Omental fat pad (tissue), 4 donors: ENCODE data around the gene PSG3. TPM values are rescaled to one million over a fixed set of nuclear protein-coding genes. Genes with fewer than 3 reads are reported as not detected.
"Not testable (repeated sequence)": the region's sequence is repeated elsewhere in the genome, so short reads cannot be mapped to it uniquely, and the experiment has no call there.

Experiments
- ATAC-seq: fragments of 150-250 bp; one replicate; pipeline ENCODE4 v1.9.1; 2016; ENCODE audit warnings: mild to moderate bottlenecking, moderate library complexity; ENCODE audit not compliant: low FRiP score
- DNase-seq: peaks from one replicate; pipeline ENCODE4 v3.0.0-alpha.2; 2019; ENCODE audit warnings: low spot score
- total RNA-seq, 4 donors: library from RNA; depleted of rRNA; stranded (reverse); fragments of >200 nt; gene quantifications; one replicate each; pipeline ENCODE4 v1.1.0, GENCODE V29; 2016
- TF ChIP-seq, protein P1 (sequence below), 3 donors: fragments of 450-650 bp; IDR thresholded peaks; one replicate each; pipeline ENCODE4 v1.5.1; 2016 to 2017; ENCODE audit warnings: antibody characterized with exemption in 3 of 3, mild to moderate bottlenecking in 3 of 3, moderate library complexity in 2 of 3

PSG3 gene
- total RNA-seq, 4 donors from 2014 or later, result not detected

DNA sequence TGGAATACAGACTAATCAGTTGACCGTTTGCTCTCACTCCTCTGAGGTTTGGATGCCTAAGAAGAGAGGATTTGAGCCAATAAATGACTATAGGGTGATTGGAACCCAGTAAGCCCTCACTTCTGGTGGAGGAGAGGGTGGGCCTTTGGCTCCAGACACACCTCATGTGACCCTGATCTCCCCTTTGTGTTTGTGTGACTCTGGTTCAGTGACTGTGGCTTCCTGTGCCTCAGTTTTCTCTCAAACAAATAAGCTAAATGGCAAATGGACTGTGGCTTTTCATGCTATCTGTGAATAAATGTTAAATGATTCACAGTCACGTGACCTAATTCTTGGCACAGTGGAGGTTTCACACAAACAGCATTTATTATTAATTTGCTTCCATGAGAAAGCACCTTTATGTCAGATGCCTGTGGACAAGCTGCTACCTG is 2.7 kb downstream of the PSG3 start:
- not testable (repeated sequence) for DNase-seq, ATAC-seq

DNA sequence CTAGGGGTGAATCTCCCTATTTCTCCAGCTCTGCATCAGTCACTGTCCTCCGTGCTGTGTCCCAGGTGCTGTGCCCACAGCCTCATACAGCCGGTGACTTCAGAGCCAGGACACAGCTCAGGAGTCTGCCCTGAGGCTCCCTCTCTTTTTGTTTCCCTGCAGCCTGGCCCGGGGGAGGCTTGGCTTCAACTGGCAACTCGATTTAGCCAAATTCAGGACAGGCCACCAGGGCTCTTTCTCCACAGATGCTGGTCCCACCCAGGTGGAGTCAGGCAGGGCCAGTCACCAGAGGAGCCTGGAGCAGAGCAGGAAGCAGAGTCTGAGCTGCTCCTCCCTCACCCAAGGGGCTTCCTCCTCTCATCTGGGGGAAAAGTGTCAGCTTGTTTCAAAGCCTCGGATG is 11.9 kb downstream of the PSG3 start:
- not testable (repeated sequence) for DNase-seq, ATAC-seq

DNA sequence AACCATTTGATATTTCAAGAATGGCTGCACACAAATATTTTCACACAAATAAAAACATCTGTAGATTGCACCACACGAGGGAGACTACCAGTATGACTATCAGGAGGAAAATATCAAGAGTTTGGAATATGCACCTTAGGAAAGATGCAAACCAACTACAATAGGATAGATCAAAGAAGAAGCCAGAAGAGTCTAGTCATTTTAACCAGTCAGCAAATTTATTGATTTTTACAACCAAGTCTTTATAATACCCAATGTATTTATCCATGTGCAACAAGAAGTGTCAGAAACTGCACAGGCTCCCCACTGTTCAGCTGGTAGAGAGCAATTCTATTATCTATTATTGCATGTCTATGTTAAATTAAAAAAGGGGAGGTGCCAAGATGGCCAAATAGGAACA is 26.3 kb downstream of the PSG3 start:
- not testable (repeated sequence) for DNase-seq, ATAC-seq

DNA sequence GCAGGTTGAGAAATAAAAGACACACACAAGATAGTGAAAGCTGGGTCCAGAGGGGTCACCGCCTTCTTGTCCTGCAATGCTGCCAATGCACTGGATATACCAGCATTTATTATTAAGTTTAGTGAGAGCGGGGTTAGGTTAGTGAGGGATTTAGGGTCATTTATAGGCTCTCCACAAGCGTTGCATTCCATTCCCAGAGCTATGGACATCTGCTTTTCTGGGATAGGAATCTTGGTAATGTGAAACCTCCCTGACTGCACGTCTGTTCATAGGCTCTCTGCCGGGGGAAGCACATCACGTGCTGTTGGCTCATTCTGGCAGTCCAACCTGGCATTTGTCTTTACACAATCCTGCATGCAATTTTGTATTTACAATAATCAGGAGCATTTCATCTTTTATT is 27.5 kb downstream of the PSG3 start:
- ATAC-seq, DNase-seq: not testable (repeated sequence)

DNA sequence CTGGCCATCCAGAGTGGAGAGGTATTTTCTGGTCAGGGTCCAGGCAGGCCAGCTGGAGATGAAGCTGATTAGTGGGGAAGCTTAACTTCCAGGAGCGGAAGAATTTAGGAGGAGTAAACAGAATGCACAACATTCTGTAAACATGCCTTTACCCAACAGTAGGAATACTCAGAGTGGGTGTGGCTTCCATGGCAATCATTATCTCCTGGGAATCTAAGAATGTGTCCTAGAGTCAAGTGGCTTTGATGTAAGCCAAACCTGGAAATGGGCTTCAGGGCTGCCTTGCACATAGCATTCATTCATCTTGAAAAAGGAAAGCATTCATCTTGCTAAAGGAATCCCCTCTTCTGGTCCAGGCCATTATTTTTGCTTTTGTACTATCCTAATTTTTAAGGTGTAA is 29.3 kb downstream of the PSG3 start:
- ATAC-seq, DNase-seq: not testable (repeated sequence)

DNA sequence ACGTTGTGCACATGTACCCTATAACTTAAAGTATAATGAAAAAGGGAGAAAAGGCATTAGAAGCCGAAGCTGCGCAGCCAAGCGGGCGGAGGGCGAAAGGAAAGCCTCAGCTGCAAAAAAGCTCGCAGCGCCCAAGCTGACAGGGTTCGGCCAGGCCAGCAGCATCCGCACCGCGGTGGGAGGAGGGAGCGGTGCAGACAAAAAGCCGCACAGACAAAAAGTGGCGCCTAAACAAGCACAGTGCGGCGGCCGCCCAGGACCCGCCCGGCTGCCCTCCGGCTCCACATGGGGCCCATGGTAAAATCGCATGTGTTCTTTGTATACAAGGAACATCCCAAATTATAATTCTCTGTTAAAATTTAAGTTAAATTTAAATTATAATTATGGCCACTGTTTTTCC is 42.4 kb downstream of the PSG3 start:
- ATAC-seq, result no peak
- TF ChIP-seq, protein P1, sequence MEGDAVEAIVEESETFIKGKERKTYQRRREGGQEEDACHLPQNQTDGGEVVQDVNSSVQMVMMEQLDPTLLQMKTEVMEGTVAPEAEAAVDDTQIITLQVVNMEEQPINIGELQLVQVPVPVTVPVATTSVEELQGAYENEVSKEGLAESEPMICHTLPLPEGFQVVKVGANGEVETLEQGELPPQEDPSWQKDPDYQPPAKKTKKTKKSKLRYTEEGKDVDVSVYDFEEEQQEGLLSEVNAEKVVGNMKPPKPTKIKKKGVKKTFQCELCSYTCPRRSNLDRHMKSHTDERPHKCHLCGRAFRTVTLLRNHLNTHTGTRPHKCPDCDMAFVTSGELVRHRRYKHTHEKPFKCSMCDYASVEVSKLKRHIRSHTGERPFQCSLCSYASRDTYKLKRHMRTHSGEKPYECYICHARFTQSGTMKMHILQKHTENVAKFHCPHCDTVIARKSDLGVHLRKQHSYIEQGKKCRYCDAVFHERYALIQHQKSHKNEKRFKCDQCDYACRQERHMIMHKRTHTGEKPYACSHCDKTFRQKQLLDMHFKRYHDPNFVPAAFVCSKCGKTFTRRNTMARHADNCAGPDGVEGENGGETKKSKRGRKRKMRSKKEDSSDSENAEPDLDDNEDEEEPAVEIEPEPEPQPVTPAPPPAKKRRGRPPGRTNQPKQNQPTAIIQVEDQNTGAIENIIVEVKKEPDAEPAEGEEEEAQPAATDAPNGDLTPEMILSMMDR (IDR thresholded peaks at IDR 0.05), result no peak
- DNase-seq, result no peak

DNA sequence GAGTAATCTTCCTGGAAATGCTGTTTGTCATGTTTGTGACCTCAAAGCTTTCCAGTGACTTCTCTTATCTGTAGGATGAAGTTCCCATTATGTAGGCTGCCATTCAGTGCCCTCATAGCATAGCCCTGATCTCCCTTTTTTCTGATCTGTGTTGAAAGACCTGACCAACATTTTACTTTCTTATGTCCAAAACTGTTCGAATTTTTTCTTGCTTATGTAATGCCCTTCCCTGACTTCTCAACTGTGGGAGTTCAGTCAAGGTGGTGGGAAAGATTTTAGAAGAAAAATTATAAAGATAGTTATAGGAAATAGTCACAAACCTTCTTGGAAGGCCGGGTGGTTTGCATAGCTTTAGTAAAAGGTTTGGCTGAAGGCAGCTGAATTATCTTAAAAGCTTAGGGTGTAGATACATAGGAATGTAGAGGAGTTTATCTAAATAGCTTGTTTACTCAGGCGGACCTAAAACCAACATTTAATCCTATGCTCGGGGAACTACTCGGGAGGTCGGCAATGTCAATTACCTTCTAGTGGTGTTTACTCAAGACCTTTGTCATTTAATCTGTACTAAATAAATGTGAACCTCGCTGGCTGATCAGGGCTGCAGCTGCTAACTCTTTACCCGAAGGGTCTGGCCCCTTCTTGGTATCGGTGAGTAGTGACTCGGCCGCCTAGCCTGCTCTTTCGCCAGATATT is 44.3 kb downstream of the PSG3 start:
- ATAC-seq, result no peak
- TF ChIP-seq, protein P1 (IDR thresholded peaks at IDR 0.05), result no peak
- DNase-seq, result no peak

DNA sequence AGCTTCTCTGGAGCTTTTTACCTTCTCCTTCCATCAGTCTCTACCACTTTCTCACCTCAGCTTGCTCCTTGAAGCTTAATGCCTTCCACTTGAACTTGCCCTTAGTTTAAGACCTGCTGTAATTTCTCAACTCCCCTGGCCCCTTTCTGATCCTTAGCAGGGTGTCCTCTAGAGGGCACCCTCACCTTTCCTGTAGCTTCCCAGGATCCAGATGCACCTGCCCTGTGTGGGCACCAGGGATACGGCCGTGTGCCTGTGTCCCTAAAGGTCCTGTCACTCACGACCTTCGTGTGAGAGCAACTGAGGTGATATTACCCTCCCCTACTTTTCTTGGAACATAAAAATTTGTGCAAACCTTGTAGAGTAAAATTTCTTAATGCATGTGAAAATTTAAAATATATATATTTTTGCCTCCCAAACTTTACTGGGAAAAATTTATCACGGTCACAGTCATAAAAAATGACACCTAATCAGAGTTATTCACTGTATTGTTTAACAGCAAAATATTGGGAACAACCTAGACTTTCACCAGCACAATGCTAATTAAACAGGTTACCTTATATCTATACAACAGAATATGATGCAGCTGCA is 46.4 kb downstream of the PSG3 start:
- ATAC-seq (no peak), DNase-seq (no peak)
- TF ChIP-seq, protein P1 (IDR thresholded peaks at IDR 0.05), result no peak

DNA sequence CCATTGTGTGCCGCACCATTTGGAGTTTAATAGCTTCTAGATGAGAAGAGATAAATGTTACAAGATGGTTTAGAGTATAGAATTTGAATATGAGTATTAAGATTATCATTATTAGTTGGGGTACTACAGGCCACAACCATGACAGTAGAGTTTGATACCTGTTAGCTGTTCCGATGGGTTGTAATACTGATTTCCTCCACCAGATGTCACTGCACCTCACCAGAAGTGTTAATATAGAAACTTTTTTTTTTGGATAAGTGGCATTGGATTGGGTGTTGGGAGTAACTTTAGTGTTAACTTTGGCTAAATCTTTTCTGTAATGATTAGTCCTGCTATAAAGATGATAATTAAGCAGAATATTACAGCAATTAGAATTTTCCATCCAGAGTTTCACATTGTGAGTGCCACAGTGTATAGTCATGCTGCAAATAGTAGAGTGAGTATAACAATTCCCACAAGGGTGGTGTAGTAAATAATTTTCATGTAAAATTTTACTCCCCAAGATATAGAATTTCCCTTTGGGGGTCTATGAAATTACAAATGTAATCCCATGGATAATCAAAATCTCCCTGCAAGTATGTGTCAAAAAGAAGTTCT is 56.3 kb downstream of the PSG3 start:
- ATAC-seq, result no peak
- TF ChIP-seq, protein P1 (IDR thresholded peaks at IDR 0.05), result no peak
- DNase-seq, result no peak

DNA sequence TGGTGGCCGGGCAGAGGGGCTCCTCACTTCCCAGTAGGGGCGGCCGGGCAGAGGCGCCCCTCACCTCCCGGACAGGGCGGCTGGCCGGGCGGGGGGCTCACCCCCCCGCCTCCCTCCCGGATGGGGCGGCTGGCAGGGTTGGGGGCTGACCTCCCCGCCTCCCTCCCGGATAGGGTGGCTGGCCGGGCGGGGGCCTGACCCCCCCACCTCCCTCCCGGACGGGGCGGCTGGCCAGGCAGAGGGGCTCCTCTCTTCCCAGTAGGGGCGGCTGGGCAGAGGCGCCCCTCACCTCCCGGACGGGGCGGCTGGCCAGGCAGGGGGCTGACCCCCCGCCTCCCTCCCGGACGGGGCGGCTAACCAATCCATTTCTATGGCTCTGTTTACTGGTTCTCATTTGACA is 64.0 kb downstream of the PSG3 start:
- DNase-seq, ATAC-seq: not testable (repeated sequence)

DNA sequence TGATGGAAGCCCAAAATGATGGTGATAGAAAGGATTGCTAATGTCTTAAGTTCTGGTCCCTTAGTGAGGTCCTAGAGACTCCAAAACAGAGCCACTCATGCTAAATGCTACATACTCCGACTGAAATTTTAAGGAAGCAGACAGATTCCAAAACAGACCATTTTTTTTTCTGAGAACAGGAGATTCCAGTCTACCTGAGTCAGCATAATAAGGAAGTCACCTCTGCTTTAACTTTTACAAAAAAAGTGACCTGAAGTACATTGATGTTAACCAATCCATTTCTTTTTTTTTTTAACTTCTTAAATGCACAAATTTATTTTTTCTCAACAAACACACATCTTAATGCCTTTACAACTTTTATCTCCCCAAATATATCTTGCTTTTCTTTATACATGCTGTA is 65.7 kb downstream of the PSG3 start:
- not testable (repeated sequence) for ATAC-seq, DNase-seq
